Measurements from ENCODE around the gene OAT. TPM values are rescaled to one million over a fixed set of nuclear protein-coding genes. Genes with fewer than 3 reads are reported as not detected.

OAT gene
- total RNA-seq, 1 donor from 2014 or later: 55.1 TPM

DNA sequence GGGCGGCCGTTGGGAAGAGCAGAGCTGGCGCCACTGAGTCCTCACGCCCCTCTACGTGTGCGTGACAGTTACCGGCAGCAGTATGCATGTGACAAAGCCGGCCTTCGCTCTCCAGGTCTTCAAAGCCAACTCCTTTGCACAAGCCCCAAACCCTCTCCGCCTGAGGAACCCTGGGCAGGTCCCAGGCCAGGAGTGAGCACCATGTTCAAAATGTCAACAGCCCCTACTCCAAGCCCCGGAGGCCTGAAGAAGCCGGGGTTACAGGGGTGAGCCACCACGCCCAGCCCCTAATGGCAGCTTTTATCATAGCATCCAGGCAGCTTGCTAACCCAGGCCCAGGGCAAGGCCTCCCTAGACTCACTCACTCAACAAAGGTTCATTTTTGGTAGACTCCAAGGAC, 70.8 kb downstream of the OAT start:
- Mint-ChIP-seq H3K27ac (no peak overlapping the region), H3K4me3 (no peak overlapping the region), H3K4me1 (no peaks in the 10 kb centered on the region), H3K36me3 (no peaks in the 10 kb centered on the region), H3K9me3 (no peaks in the 10 kb centered on the region), H3K27me3 (ENCODE audit: low read depth) (peaks cover 2% of the 10 kb centered on the region)
- TF ChIP-seq, protein P1, sequence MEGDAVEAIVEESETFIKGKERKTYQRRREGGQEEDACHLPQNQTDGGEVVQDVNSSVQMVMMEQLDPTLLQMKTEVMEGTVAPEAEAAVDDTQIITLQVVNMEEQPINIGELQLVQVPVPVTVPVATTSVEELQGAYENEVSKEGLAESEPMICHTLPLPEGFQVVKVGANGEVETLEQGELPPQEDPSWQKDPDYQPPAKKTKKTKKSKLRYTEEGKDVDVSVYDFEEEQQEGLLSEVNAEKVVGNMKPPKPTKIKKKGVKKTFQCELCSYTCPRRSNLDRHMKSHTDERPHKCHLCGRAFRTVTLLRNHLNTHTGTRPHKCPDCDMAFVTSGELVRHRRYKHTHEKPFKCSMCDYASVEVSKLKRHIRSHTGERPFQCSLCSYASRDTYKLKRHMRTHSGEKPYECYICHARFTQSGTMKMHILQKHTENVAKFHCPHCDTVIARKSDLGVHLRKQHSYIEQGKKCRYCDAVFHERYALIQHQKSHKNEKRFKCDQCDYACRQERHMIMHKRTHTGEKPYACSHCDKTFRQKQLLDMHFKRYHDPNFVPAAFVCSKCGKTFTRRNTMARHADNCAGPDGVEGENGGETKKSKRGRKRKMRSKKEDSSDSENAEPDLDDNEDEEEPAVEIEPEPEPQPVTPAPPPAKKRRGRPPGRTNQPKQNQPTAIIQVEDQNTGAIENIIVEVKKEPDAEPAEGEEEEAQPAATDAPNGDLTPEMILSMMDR (IDR thresholded peaks at IDR 0.05; ENCODE audit: unreplicated experiment): no peak
- DNase-seq (ENCODE audit: low spot score in 2 of 2, unreplicated experiment in 2 of 2): no peak

Other genes starting within 250 kb of the OAT start
- gene NKX1-2, start 31.1 kb upstream of the OAT start, total RNA-seq: not detected in 3 replicates
- 17.3 to 19.6 TPM (median 17.5 TPM) in 3 replicates for gene LHPP, start 42.9 kb upstream of the OAT start, total RNA-seq

All from mesothelial cell of epicardium (in vitro differentiated cells).